Astrocyte of the cerebellum (primary cell): ENCODE results near the gene DDIAS.
"Not testable (repeated sequence)": the region's sequence is repeated elsewhere in the genome, so short reads cannot be mapped to it uniquely, and the experiment has no call there.

Experiments used
- DNase-seq: peaks from one replicate; pipeline ENCODE4 v3.0.0-alpha.2; 2011; ENCODE audit warnings: low read depth
- H3K4me3 ChIP-seq: 2 replicates; pipeline ENCODE4 v1.5.1; 2011; ENCODE audit warnings: mild to moderate bottlenecking, low read depth, low read length, moderate library complexity
- CTCF ChIP-seq: IDR thresholded peaks from 2 replicates; pipeline ENCODE4 v1.5.1; 2012; ENCODE audit warnings: low read length, low read depth, moderate library complexity, mild to moderate bottlenecking; ENCODE audit errors: missing control alignments
- in situ Hi-C: cut with HindIII; loops from 2 replicates; pipeline ENCODE4 v1.10.0; 2017; ENCODE audit warnings: low sequenced_read_pairs

The DDIAS gene

GRCh38 chr11:82930229-82930628 is 28.7 kb downstream of the DDIAS start:
- DNase-seq, result no peak
- no peak for TF ChIP-seq CTCF
- no peak overlapping the region for H3K4me3 ChIP-seq
- in situ Hi-C loops, result no loop called here

- no peak overlapping the region for H3K4me3 ChIP-seq
- in situ Hi-C loops, result no loop called here
- no peak for DNase-seq
- TF ChIP-seq CTCF, result no peak
Observed at GRCh38 chr11:82930734-82931133, 29.2 kb downstream of the DDIAS start.

- in situ Hi-C loops, result no loop called here
- no peak overlapping the region for H3K4me3 ChIP-seq
- TF ChIP-seq CTCF, result no peak
- no peak for DNase-seq
Observed at GRCh38 chr11:82932564-82932963, 31.0 kb downstream of the DDIAS start.

- no peak overlapping the region for H3K4me3 ChIP-seq
- no peak for DNase-seq
- TF ChIP-seq CTCF, result no peak
- in situ Hi-C loops, result no loop called here
Observed at GRCh38 chr11:82936261-82936660, 34.7 kb downstream of the DDIAS start.

GRCh38 chr11:82937554-82937953 is 36.0 kb downstream of the DDIAS start:
- in situ Hi-C loops, result no loop called here
- no peak overlapping the region for H3K4me3 ChIP-seq
- DNase-seq, result no peak
- TF ChIP-seq CTCF, result no peak

- DNase-seq, result no peak
- H3K4me3 ChIP-seq, result no peak overlapping the region
- in situ Hi-C loops, result no loop called here
- TF ChIP-seq CTCF, result no peak
Observed at GRCh38 chr11:82939456-82939855, 37.9 kb downstream of the DDIAS start.

GRCh38 chr11:82942376-82942775 is 40.8 kb downstream of the DDIAS start:
- no peak overlapping the region for H3K4me3 ChIP-seq
- DNase-seq, result no peak
- no peak for TF ChIP-seq CTCF
- in situ Hi-C loops, result no loop called here

- H3K4me3 ChIP-seq, in situ Hi-C loops, DNase-seq: not testable (repeated sequence)
Observed at GRCh38 chr11:82943430-82943829, 41.9 kb downstream of the DDIAS start.
